GM21367 (cell line): ENCODE data around the gene EIF3M.
A peak's percentile ranks its signal among the peaks of the same experiment; 100 is the strongest.

ENCODE experiments used
- ATAC-seq: cut with Tn5 transposase; IDR thresholded peaks from one replicate; pipeline ENCODE4 v1.9.1; 2021; ENCODE audit not compliant: unreplicated experiment

EIF3M gene

GRCh38 chr11:32583459-32584271 is at the start of gene EIF3M:
EIF3M (plus strand) TSS chr11:32583831; CDS start chr11:32583888, 57 bp downstream.
- ATAC-seq: peak; percentile 98

DNA sequence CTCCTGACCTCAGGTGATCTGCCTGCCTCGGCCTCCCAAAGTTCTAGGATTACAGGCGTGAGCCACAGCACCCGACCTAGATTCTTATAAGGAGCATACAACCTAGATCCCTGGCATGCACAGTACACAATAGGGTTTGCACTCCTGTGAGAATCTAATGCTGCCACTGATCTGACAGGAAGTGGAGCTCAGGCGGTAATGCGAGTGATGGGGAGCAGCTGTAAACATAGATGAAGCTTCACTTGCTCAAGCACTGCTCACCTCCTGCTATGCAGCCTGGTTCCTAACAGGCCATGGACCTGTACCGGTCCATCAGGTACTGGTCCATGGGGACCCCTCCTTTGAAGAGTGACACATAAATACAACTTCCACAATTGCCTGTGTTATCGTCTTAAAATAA is 44.8 kb upstream of the EIF3M start:
- ATAC-seq: no peak

- no peak for ATAC-seq
Observed at GRCh38 chr11:32549611-32550187, 33.9 kb upstream of the EIF3M start.

DNA sequence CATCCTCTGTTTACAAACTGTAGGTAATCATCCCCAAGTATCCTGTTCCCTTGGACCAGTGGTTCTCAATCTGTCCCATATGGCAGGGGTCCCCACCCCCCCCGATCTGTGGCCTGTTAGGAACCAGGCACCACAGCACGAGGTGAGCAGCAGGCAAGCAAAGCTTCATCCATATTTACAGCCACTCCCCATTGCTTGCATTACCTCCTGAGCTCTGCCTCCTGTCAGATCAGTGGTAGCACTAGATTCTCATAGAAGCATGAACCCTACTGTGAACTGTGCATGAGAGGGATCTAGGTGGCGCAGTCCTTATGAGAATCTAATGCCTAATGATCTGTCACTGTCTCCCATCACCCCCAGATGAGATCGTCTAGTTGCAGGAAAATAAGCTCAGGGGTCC is 33.4 kb upstream of the EIF3M start:
- no peak for ATAC-seq

DNA sequence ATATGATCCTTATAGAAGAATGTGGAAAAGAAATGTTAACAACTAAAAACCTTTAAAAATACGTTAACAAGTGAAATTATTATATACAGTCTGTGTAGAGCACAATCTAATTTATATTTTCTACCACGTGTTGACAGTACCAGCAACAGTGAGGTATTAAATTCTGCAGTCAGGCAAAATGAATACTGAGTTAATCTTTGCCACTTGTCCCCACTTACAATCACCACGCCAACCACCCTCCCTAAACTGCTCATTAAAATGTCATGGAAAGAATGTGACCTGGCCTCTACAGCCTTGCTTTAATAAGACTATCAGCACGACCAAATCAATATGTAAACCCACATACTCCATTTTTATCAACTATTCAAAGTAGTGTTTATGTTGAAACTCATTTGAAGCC is 28.5 kb upstream of the EIF3M start:
- ATAC-seq: no peak

- no peak for ATAC-seq
Observed at GRCh38 chr11:32555895-32556294, 27.7 kb upstream of the EIF3M start.

- no peak for ATAC-seq
Observed at GRCh38 chr11:32561835-32562234, 21.8 kb upstream of the EIF3M start.

DNA sequence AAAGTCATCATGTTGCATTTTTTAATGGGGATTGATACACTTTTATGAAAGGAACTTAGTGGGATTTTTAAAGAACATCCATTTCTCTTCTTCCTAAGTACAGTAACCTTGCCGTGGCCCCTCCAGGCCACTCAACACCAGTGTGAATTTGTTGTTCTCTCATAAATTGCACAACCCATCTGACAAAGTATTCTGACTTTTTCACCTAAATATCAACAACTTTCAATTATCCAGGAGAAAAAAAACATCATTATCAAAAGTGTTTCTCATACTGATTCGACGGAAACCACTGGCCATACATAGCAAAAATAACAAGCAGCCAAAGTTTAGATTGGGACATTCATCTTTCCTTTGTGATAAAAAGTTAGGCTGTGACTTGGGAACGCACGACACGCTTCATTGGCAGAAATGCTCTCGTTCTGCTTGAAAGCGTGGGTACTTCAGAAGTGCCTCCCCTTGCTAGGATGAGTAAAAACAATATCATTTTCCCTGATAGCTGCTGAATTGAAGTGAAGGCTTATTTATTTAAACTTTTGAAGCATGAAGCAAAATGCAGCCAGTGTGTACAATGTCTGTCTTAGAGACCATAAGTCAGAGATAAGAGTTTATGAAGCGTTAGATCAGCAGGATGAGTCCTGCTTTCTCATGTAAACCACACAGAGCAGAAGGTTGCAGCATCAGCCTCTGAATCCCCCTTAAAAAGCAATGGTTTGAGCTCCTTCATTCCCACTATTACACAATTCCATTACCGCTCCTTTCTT is 20.6 kb upstream of the EIF3M start:
- no peak for ATAC-seq

DNA sequence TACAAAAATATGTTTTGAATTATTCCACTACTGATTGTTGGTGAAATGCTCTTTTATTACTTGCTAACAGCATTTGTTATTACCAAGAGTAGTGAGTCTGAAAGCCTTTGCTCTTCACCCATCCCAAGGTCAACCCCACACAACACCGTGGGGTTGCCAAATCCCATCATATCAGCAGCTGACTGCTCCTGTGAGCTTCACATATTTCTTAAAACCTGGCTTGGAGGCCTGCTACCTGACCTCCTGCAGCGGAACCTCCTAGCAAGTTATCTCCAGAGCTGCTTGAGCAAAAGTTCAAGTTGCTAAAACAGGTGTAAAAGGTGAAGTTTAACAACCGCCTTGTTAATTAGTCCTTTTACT is 20.1 kb upstream of the EIF3M start:
- no peak for ATAC-seq

DNA sequence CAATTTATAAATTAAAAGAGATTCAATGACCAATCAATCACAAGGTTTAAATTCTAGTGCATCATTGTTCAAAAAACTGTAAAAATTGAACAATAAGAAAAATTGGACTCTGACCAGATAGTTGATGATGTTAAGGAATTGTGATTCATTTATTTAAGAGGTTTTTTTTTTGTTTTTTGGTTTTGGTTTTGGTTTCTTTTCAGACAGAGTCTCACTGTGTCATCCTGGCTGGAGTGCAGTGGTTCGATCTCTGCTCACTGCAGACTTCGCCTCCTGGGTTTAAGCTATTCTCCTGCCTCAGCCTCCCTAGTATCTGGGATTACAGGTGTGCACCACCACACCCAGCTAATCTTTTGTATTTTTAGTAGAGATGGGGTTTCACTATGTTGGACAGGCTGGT is 17.1 kb upstream of the EIF3M start:
- ATAC-seq: no peak

GRCh38 chr11:32567154-32567553 is 16.5 kb upstream of the EIF3M start:
- no peak for ATAC-seq

GRCh38 chr11:32569313-32569881 is 14.2 kb upstream of the EIF3M start:
- ATAC-seq: no peak

GRCh38 chr11:32571039-32571438 is 12.6 kb upstream of the EIF3M start:
- ATAC-seq: no peak

DNA sequence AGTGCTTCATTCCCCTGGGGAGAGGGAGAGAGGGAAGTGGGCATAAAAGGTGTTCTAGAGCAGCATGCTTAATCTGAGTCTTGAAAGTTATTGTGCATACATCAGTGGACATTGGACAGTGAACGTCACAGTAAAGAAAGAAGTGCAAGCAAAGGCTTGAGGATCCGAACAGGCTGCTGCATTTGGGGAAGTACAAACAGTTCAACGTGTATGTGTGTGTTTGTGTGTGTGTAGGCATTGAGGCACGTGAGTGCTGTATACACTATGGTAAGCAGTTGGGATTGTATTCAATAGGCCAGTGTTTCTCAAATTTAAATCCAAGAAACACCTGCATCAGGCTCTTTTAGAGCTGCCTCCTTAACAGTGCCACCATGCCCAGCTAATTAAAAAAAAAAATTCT is 10.4 kb upstream of the EIF3M start:
- no peak for ATAC-seq

- ATAC-seq: no peak
Observed at GRCh38 chr11:32574421-32574820, 9.2 kb upstream of the EIF3M start.

- ATAC-seq: no peak
Observed at GRCh38 chr11:32575070-32575469, 8.6 kb upstream of the EIF3M start.

- ATAC-seq: no peak
Observed at GRCh38 chr11:32576456-32576855, 7.2 kb upstream of the EIF3M start.

GRCh38 chr11:32580967-32581366 is 2.7 kb upstream of the EIF3M start:
- ATAC-seq: no peak

- no peak for ATAC-seq
Observed at GRCh38 chr11:32581556-32581955, 2.1 kb upstream of the EIF3M start.

DNA sequence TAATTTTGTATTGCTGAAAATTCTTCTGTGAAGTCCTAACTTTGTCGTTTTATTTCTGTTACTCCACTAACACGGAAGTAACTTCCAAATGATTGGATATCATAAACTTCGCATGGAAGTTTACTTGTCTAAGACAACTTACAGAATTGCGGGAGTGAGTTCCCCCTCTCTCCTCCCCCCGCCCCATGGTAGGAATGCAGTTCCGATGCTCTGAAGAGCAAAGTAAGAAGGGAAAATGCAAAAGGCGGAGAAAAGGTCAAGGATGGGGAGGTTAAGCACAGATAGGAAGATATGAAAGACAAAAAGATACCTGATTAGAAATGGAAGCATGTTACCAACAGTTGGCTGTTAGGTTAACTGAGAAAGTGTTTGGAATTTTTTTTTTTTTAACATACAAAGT is 1.3 kb downstream of the EIF3M start:
- ATAC-seq: no peak

DNA sequence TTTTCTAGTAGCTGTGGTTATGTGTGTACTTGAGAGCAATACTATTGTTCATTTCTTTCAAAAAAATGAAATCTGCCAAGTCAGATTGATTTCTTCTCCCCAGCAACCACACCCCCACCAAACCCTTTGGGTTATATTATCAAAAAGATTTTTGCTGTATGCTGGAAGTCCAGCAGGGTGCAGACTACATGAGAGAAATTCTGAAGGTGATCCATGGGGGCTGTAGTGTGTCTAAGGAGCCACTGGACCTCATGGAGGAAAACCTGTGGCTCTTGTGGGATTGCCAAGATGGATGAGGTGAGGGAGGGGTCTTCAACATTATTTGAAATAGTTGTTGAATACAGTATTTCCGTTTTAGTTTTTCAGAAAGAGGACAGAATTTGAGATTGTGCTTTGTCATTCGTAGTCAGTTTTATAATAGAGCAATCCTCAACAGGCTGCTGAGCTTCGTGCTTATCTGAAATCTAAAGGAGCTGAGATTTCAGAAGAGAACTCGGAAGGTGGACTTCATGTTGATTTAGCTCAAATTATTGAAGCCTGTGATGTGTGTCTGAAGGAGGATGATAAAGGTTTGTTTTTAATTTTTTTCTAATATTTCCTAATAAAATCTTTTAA is 3.1 kb downstream of the EIF3M start:
- no peak for ATAC-seq
